HEK293 (cell line): ENCODE data around the gene PRKAR2B.

ENCODE experiments used
- GFI1B ChIP-seq: fragments of 450-650 bp; formaldehyde crosslinking; IDR thresholded peaks from 2 replicates; pipeline ENCODE4 v1.5.1; 2016; ENCODE audit warnings: missing biosample characterization, missing genetic modification characterization
- MYNN ChIP-seq: fragments of 450-650 bp; formaldehyde crosslinking; IDR thresholded peaks from 2 replicates; pipeline ENCODE4 v1.5.1; 2016; ENCODE audit warnings: missing biosample characterization, missing genetic modification characterization, borderline replicate concordance
- PRDM6 ChIP-seq: fragments of 450-650 bp; formaldehyde crosslinking; IDR thresholded peaks from 2 replicates; pipeline ENCODE4 v1.5.1; 2017; ENCODE audit warnings: missing biosample characterization, missing genetic modification characterization
- SP2 ChIP-seq: fragments of 450-650 bp; formaldehyde crosslinking; IDR thresholded peaks from 2 replicates; pipeline ENCODE4 v1.5.1; 2016; ENCODE audit warnings: missing biosample characterization, missing genetic modification characterization
- ZBTB17 ChIP-seq: fragments of 450-650 bp; formaldehyde crosslinking; IDR thresholded peaks from 2 replicates; pipeline ENCODE4 v1.5.1; 2016; ENCODE audit warnings: missing biosample characterization, missing genetic modification characterization
- ZFHX2 ChIP-seq: fragments of 450-650 bp; formaldehyde crosslinking; conservative IDR thresholded peaks from 2 replicates; pipeline ENCODE4 v1.5.1; 2016; ENCODE audit warnings: missing biosample characterization, missing genetic modification characterization
- ZFP69B ChIP-seq: fragments of 450-650 bp; formaldehyde crosslinking; IDR thresholded peaks from 2 replicates; pipeline ENCODE4 v1.5.1; 2016; ENCODE audit warnings: missing biosample characterization, missing genetic modification characterization
- ZNF114 ChIP-seq: fragments of 450-650 bp; formaldehyde crosslinking; IDR thresholded peaks from 2 replicates; pipeline ENCODE4 v1.5.0; 2017; ENCODE audit warnings: missing biosample characterization, missing genetic modification characterization
- ZNF292 ChIP-seq: fragments of 450-650 bp; formaldehyde crosslinking; IDR thresholded peaks from 2 replicates; pipeline ENCODE4 v1.5.1; 2016; ENCODE audit warnings: low read depth, missing biosample characterization, missing genetic modification characterization, borderline replicate concordance
- ZNF354C ChIP-seq: fragments of 450-650 bp; formaldehyde crosslinking; IDR thresholded peaks from 2 replicates; pipeline ENCODE4 v1.5.1; 2016; ENCODE audit warnings: missing biosample characterization, missing genetic modification characterization, low read depth, borderline replicate concordance
- ZNF37A ChIP-seq: fragments of 450-650 bp; IDR thresholded peaks from 2 replicates; pipeline ENCODE4 v1.5.1; 2018; ENCODE audit warnings: missing biosample characterization, missing genetic modification characterization
- ZNF394 ChIP-seq: fragments of 450-650 bp; formaldehyde crosslinking; IDR thresholded peaks from 2 replicates; pipeline ENCODE4 v1.5.1; 2016; ENCODE audit warnings: missing biosample characterization, missing genetic modification characterization, mild to moderate bottlenecking, moderate library complexity, borderline replicate concordance
- ZNF426 ChIP-seq: fragments of 450-650 bp; formaldehyde crosslinking; IDR thresholded peaks from 2 replicates; pipeline ENCODE4 v1.5.1; 2017; ENCODE audit warnings: missing biosample characterization, missing genetic modification characterization, mild to moderate bottlenecking, inconsistent platforms, moderate library complexity
- ZNF514 ChIP-seq: fragments of 450-650 bp; formaldehyde crosslinking; IDR thresholded peaks from 2 replicates; pipeline ENCODE4 v1.5.1; 2016; ENCODE audit warnings: missing biosample characterization, missing genetic modification characterization
- ZNF521 ChIP-seq: fragments of 450-650 bp; formaldehyde crosslinking; IDR thresholded peaks from 2 replicates; pipeline ENCODE4 v1.5.1; 2017; ENCODE audit warnings: missing biosample characterization, mild to moderate bottlenecking, missing genetic modification characterization
- ZNF560 ChIP-seq: fragments of 450-650 bp; formaldehyde crosslinking; IDR thresholded peaks from 2 replicates; pipeline ENCODE4 v1.5.1; 2017; ENCODE audit warnings: missing biosample characterization, missing genetic modification characterization, borderline replicate concordance
- ZNF596 ChIP-seq: fragments of 450-650 bp; IDR thresholded peaks from 2 replicates; pipeline ENCODE4 v1.5.0; 2018; ENCODE audit warnings: missing biosample characterization, mild to moderate bottlenecking, missing genetic modification characterization, moderate library complexity
- ZNF610 ChIP-seq: fragments of 450-650 bp; formaldehyde crosslinking; IDR thresholded peaks from 2 replicates; pipeline ENCODE4 v1.5.1; 2016; ENCODE audit warnings: missing biosample characterization, missing genetic modification characterization, borderline replicate concordance
- ZNF660 ChIP-seq: fragments of 450-650 bp; IDR thresholded peaks from 2 replicates; pipeline ENCODE4 v1.5.1; 2018; ENCODE audit warnings: missing biosample characterization, mild to moderate bottlenecking, missing genetic modification characterization
- ZNF692 ChIP-seq: fragments of 450-650 bp; formaldehyde crosslinking; IDR thresholded peaks from 2 replicates; pipeline ENCODE4 v1.5.1; 2016; ENCODE audit warnings: missing biosample characterization, missing genetic modification characterization
- ZNF707 ChIP-seq: fragments of 450-650 bp; formaldehyde crosslinking; IDR thresholded peaks from 2 replicates; pipeline ENCODE4 v1.5.1; 2016; ENCODE audit warnings: missing biosample characterization, missing genetic modification characterization
- ZNF768 ChIP-seq: fragments of 450-650 bp; formaldehyde crosslinking; IDR thresholded peaks from 2 replicates; pipeline ENCODE4 v1.5.1; 2018; ENCODE audit warnings: missing biosample characterization, mild to moderate bottlenecking, missing genetic modification characterization
- ZNF792 ChIP-seq: fragments of 450-650 bp; formaldehyde crosslinking; IDR thresholded peaks from 2 replicates; pipeline ENCODE4 v1.5.1; 2016; ENCODE audit warnings: missing biosample characterization, missing genetic modification characterization
- ZNF843 ChIP-seq: fragments of 450-650 bp; formaldehyde crosslinking; IDR thresholded peaks from 2 replicates; pipeline ENCODE4 v1.5.1; 2016; ENCODE audit warnings: missing biosample characterization, missing genetic modification characterization
- TF ChIP-seq, protein P1 (sequence below): fragments of 450-650 bp; formaldehyde crosslinking; IDR thresholded peaks from 2 replicates; pipeline ENCODE4 v1.5.1; 2016; ENCODE audit warnings: missing biosample characterization, missing genetic modification characterization
- TF ChIP-seq, protein P2 (sequence below): fragments of 450-650 bp; IDR thresholded peaks from 2 replicates; pipeline ENCODE4 v1.5.1; 2018; ENCODE audit warnings: missing biosample characterization, mild to moderate bottlenecking, missing genetic modification characterization
- TF ChIP-seq, protein P3 (sequence below): fragments of 450-650 bp; formaldehyde crosslinking; IDR thresholded peaks from 2 replicates; pipeline ENCODE4 v1.5.1; 2016; ENCODE audit warnings: missing biosample characterization, missing genetic modification characterization
- TF ChIP-seq, protein P4 (sequence below): fragments of 450-650 bp; formaldehyde crosslinking; IDR thresholded peaks from 2 replicates; pipeline ENCODE4 v1.5.1; 2016; ENCODE audit warnings: missing biosample characterization, missing genetic modification characterization

PRKAR2B gene

GRCh38 chr7:107168233-107169119, 124.0 kb downstream of the PRKAR2B start, which contains the start of gene HBP1 (continued):
- TF ChIP-seq ZNF354C (tag by site-specific recombination): no peak
- no peak for TF ChIP-seq ZNF792
- peak; percentile 93 for TF ChIP-seq ZNF660
- no peak for TF ChIP-seq ZNF768 (tag by site-specific recombination)
- no peak for TF ChIP-seq ZNF292 (tag by site-specific recombination)
- no peak for TF ChIP-seq ZNF514
- TF ChIP-seq ZNF707 (tag by site-specific recombination): no peak
- TF ChIP-seq, protein P1, sequence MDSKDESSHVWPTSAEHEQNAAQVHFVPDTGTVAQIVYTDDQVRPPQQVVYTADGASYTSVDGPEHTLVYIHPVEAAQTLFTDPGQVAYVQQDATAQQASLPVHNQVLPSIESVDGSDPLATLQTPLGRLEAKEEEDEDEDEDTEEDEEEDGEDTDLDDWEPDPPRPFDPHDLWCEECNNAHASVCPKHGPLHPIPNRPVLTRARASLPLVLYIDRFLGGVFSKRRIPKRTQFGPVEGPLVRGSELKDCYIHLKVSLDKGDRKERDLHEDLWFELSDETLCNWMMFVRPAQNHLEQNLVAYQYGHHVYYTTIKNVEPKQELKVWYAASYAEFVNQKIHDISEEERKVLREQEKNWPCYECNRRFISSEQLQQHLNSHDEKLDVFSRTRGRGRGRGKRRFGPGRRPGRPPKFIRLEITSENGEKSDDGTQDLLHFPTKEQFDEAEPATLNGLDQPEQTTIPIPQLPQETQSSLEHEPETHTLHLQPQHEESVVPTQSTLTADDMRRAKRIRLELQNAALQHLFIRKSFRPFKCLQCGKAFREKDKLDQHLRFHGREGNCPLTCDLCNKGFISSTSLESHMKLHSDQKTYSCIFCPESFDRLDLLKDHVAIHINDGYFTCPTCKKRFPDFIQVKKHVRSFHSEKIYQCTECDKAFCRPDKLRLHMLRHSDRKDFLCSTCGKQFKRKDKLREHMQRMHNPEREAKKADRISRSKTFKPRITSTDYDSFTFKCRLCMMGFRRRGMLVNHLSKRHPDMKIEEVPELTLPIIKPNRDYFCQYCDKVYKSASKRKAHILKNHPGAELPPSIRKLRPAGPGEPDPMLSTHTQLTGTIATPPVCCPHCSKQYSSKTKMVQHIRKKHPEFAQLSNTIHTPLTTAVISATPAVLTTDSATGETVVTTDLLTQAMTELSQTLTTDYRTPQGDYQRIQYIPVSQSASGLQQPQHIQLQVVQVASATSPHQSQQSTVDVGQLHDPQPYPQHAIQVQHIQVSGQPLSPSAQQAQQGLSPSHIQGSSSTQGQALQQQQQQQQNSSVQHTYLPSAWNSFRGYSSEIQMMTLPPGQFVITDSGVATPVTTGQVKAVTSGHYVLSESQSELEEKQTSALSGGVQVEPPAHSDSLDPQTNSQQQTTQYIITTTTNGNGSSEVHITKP: peak; percentile 58
- TF ChIP-seq ZNF394 (tag by site-specific recombination): peak; percentile 78; the same call in 1 of the 2 replicates
- TF ChIP-seq ZNF521 (tag by site-specific recombination): no peak
- TF ChIP-seq ZNF560: no peak
- TF ChIP-seq, protein P2, sequence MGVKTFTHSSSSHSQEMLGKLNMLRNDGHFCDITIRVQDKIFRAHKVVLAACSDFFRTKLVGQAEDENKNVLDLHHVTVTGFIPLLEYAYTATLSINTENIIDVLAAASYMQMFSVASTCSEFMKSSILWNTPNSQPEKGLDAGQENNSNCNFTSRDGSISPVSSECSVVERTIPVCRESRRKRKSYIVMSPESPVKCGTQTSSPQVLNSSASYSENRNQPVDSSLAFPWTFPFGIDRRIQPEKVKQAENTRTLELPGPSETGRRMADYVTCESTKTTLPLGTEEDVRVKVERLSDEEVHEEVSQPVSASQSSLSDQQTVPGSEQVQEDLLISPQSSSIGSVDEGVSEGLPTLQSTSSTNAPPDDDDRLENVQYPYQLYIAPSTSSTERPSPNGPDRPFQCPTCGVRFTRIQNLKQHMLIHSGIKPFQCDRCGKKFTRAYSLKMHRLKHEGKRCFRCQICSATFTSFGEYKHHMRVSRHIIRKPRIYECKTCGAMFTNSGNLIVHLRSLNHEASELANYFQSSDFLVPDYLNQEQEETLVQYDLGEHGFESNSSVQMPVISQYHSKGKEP (tag by site-specific recombination): peak; percentile 81
- no peak for TF ChIP-seq ZNF426 (tag by site-specific recombination)
- no peak for TF ChIP-seq PRDM6 (tag by site-specific recombination)
- TF ChIP-seq ZNF114 (tag by site-specific recombination): no peak
- TF ChIP-seq SP2 (tag by site-specific recombination): peak; percentile 97
- no peak for TF ChIP-seq ZNF37A (tag by site-specific recombination)
- peak; percentile 92 for TF ChIP-seq ZFP69B (tag by site-specific recombination)
- TF ChIP-seq ZNF692: peak; percentile 82
- TF ChIP-seq ZFHX2 (tag by site-specific recombination): 0 out of 2 replicates have a peak, but pooled peaks have one; percentile 21
- no peak for TF ChIP-seq ZNF610 (tag by site-specific recombination)
- TF ChIP-seq ZNF596 (tag by site-specific recombination): no peak
- TF ChIP-seq MYNN (tag by site-specific recombination): 0 out of 2 replicates have a peak, but pooled peaks have one; percentile 44
- TF ChIP-seq ZNF843: peak; percentile 51; the same call in 1 of the 2 replicates
- TF ChIP-seq, protein P3, sequence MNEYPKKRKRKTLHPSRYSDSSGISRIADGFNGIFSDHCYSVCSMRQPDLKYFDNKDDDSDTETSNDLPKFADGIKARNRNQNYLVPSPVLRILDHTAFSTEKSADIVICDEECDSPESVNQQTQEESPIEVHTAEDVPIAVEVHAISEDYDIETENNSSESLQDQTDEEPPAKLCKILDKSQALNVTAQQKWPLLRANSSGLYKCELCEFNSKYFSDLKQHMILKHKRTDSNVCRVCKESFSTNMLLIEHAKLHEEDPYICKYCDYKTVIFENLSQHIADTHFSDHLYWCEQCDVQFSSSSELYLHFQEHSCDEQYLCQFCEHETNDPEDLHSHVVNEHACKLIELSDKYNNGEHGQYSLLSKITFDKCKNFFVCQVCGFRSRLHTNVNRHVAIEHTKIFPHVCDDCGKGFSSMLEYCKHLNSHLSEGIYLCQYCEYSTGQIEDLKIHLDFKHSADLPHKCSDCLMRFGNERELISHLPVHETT: 0 out of 2 replicates have a peak, but pooled peaks have one; percentile 19
- TF ChIP-seq GFI1B (tag by site-specific recombination): peak; percentile 95
- peak; percentile 93 for TF ChIP-seq ZBTB17 (tag by site-specific recombination)
- TF ChIP-seq, protein P4, sequence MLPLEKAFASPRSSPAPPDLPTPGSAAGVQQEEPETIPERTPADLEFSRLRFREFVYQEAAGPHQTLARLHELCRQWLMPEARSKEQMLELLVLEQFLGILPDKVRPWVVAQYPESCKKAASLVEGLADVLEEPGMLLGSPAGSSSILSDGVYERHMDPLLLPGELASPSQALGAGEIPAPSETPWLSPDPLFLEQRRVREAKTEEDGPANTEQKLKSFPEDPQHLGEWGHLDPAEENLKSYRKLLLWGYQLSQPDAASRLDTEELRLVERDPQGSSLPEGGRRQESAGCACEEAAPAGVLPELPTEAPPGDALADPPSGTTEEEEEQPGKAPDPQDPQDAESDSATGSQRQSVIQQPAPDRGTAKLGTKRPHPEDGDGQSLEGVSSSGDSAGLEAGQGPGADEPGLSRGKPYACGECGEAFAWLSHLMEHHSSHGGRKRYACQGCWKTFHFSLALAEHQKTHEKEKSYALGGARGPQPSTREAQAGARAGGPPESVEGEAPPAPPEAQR (tag by site-specific recombination): no peak
